Prostate gland (tissue), 2 donors: ENCODE results near the gene KCNT2. TPM values are rescaled to one million over a fixed set of nuclear protein-coding genes. Genes with fewer than 3 reads are reported as not detected.

Experiments used
- DNase-seq: peaks from one replicate; pipeline ENCODE4 v3.0.0-alpha.2; 2019; ENCODE audit warnings: low spot score
- H3K27ac ChIP-seq, 2 donors: fragments of 200-600 bp; sonication (generic); 2 replicates each; pipeline ENCODE4 v1.5.1; 2017 to 2019
- H3K27me3 ChIP-seq: fragments of 200-600 bp; sonication (generic); replicated peaks from 2 replicates; pipeline ENCODE4 v1.5.1; 2019; ENCODE audit not compliant: insufficient read depth
- H3K36me3 ChIP-seq, 2 donors: fragments of 200-600 bp; sonication (generic); 1 replicate in 1 of 2; 2 replicates in 1 of 2; pipeline versions ENCODE4 v1.5.1 to v1.8.1; 2017 to 2019
- H3K4me1 ChIP-seq: fragments of 200-600 bp; sonication (generic); replicated peaks from 2 replicates; pipeline ENCODE4 v1.5.1; 2019
- H3K4me3 ChIP-seq, 2 donors: fragments of 200-600 bp; sonication (generic); 2 replicates each; pipeline ENCODE4 v1.5.1; 2017 to 2019
- H3K9me3 ChIP-seq: fragments of 200-600 bp; sonication (generic); 2 replicates; pipeline ENCODE4 v1.5.1; 2017
- CTCF ChIP-seq, 4 experiments: fragments of 200-600 bp in 2 of 4; fragments of 450-650 bp in 2 of 4; sonication (generic) in 2 of 4; IDR thresholded peaks; 1 replicate in 3 of 4; 2 replicates in 1 of 4; pipeline ENCODE4 v1.5.1; 2016 to 2019; ENCODE audit warnings: antibody characterized with exemption in 4 of 4, mild to moderate bottlenecking in 2 of 4, moderate library complexity in 2 of 4
- POLR2A ChIP-seq: fragments of 450-650 bp; IDR thresholded peaks from one replicate; pipeline ENCODE4 v1.6.1; 2016; ENCODE audit warnings: antibody characterized with exemption, mild to moderate bottlenecking
- POLR2AphosphoS5 ChIP-seq: sonication (generic); formaldehyde crosslinking; IDR thresholded peaks from one replicate; pipeline ENCODE4 v1.6.1; 2017; ENCODE audit warnings: antibody characterized with exemption
- WGBS: methylation state at CpG from one replicate; pipeline ENCODE4 v1.1.5; 2018; 5-methylcytosine and 5-hydroxymethylcytosine counted together
- intact Hi-C: fragments of 100-400 bp; cut with DNase I; formaldehyde crosslinking; loops from one replicate; pipeline ENCODE4 v1.14.2; 2022
- total RNA-seq, 2 donors: library from RNA; depleted of rRNA; stranded (reverse); fragments of >200 nt; gene quantifications; one replicate each; pipeline ENCODE4 v1.1.0, GENCODE V29; 2016

KCNT2 gene
- total RNA-seq, 2 donors from 2014 or later: 1.2 to 1.9 TPM

DNA sequence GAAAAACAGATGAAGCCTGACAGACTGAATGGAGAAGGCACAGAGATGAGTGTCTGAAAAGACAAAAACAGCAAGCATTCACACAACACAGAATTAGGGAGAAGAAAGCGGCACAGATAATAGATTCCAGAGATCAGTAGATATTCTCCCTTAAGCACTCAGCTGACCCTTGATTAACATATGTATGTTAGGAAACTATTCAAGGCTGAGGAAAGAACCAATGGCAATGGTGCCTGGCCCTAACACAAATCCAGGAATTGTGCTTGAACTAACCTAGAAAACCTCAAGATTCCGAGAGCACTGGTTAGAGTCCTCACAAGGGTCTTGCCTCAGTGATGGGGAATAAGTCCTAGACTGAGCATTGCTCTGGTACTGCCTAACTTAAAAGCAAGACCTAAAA, 30.9 kb downstream of the KCNT2 start:
- intact Hi-C loops: no loop called here
- no peaks in the 10 kb centered on the region for H3K4me1 ChIP-seq

DNA sequence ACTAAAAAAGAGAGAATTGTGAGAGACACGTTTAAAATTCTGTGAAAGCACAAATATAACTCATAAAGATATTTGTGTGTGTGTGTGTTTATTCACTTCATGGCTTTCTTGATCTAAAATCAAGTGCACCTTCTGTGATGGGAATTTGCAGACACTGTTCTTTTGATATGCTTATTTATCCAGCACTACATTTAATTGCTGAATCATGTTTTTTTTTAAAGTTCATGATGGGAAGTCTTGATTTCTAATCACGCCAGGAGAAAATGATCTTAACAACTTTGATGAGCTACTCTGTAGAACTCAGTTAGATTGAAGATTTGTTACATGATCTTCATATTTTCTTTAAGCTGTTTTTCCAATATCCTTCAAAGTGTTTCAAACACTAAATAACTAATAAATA, 35.0 kb downstream of the KCNT2 start:
- no peaks in the 10 kb centered on the region for H3K9me3 ChIP-seq
- no peaks in the 10 kb centered on the region for H3K36me3 ChIP-seq
- DNase-seq: no peak
- 66% methylated on average over 2 of the region's 2 CpGs for WGBS
- TF ChIP-seq CTCF (IDR thresholded peaks at IDR 0.05) (no peak), POLR2A (no peak), POLR2AphosphoS5 (no peak)
- H3K27me3 ChIP-seq: no peaks in the 10 kb centered on the region
- no peak overlapping the region for H3K4me3 ChIP-seq
- no peak overlapping the region for H3K27ac ChIP-seq
- intact Hi-C loops: no loop called here
- no peaks in the 10 kb centered on the region for H3K4me1 ChIP-seq

More for the DNA sequence above, 30.9 kb downstream of the KCNT2 start:
- H3K9me3 ChIP-seq: no peaks in the 10 kb centered on the region
- H3K4me3 ChIP-seq: no peak overlapping the region
- TF ChIP-seq POLR2AphosphoS5 (no peak), CTCF (IDR thresholded peaks at IDR 0.05) (no peak), POLR2A (no peak)
- no peak for DNase-seq
- WGBS: 91% methylated on average over 2 of the region's 2 CpGs
- H3K36me3 ChIP-seq: no peaks in the 10 kb centered on the region
- no peaks in the 10 kb centered on the region for H3K27me3 ChIP-seq
- no peak overlapping the region for H3K27ac ChIP-seq

DNA sequence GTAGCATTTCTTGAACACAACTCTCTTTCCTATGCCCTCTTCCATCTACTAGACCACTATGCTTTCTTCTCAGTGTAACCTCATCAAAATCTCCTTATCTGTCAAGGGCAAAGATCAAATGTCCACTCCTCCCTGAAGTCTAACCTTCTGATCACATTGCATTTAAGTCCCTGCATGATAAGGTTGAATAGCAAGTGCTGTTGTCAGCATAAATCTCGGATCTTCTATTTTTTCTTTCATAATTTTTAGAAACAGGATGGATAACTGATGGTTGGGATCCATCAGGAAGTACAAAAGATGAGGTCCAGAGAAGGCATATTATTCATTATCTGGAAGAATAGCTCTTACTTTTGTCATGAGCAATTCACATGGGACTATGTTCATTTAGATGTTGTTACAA, 41.0 kb downstream of the KCNT2 start:
- intact Hi-C loops: no loop called here
- no peak for DNase-seq
- Histone ChIP-seq H3K9me3 (no peaks in the 10 kb centered on the region), H3K4me3 (no peak overlapping the region), H3K27ac (no peak overlapping the region), H3K36me3 (no peaks in the 10 kb centered on the region), H3K27me3 (no peaks in the 10 kb centered on the region), H3K4me1 (no peaks in the 10 kb centered on the region)
- WGBS: 92% methylated on average over 1 of the region's 1 CpG
- TF ChIP-seq POLR2AphosphoS5: no peak
- TF ChIP-seq CTCF (IDR thresholded peaks at IDR 0.05): no peak
- TF ChIP-seq POLR2A: no peak

DNA sequence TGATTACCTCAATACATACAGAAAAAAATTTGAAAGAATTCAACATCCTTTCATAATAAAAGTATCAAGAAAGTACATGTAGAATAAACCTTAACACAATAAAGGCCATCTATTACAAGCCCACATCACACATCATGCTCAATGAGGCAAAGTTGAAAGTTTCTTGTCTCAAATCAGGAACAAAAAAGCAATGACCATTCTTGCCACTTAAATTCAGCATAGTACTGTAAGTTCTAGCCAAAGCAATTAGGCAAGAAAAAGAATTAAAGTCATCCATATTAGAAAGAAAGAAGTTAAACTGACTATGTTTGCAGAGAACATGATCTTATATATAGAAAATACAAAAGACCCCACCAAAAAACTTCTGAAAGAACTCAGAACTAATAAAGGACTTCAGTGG, 44.5 kb downstream of the KCNT2 start:
- no peak overlapping the region for H3K27ac ChIP-seq
- H3K36me3 ChIP-seq: no peaks in the 10 kb centered on the region
- H3K4me3 ChIP-seq: no peak overlapping the region
- no peak for TF ChIP-seq POLR2AphosphoS5
- TF ChIP-seq POLR2A: no peak
- TF ChIP-seq CTCF (IDR thresholded peaks at IDR 0.05): no peak
- no peak for DNase-seq
- no peaks in the 10 kb centered on the region for H3K9me3 ChIP-seq
- intact Hi-C loops: no loop called here
- no peaks in the 10 kb centered on the region for H3K4me1 ChIP-seq
- no peaks in the 10 kb centered on the region for H3K27me3 ChIP-seq

GRCh38 chr1:196559314-196559713, 48.9 kb downstream of the KCNT2 start:
- TF ChIP-seq POLR2AphosphoS5 (no peak), POLR2A (no peak), CTCF (IDR thresholded peaks at IDR 0.05) (no peak)
- intact Hi-C loops: no loop called here
- no peak for DNase-seq
- H3K4me1 ChIP-seq: no peaks in the 10 kb centered on the region
- H3K4me3 ChIP-seq: no peak overlapping the region
- H3K36me3 ChIP-seq: no peaks in the 10 kb centered on the region
- no peaks in the 10 kb centered on the region for H3K27me3 ChIP-seq
- no peak overlapping the region for H3K27ac ChIP-seq
- WGBS: 61% methylated on average over 3 of the region's 3 CpGs
- no peaks in the 10 kb centered on the region for H3K9me3 ChIP-seq
